ENCODE measurements around the gene GNAI2.
"Not testable (repeated sequence)": the region's sequence is repeated elsewhere in the genome, so short reads cannot be mapped to it uniquely, and the experiment has no call there.

- TF ChIP-seq POLR2AphosphoS5 (IDR thresholded peaks at IDR 0.05; ENCODE audit: low read depth, low read length); CTCF (IDR thresholded peaks at IDR 0.05); RFX5 (IDR thresholded peaks at IDR 0.05; ENCODE audit: low read length); RAD21 (IDR thresholded peaks at IDR 0.05; ENCODE audit: low read length); SIN3A (IDR thresholded peaks at IDR 0.05; ENCODE audit: borderline replicate concordance, low read depth, low read length); TAF1 (IDR thresholded peaks at IDR 0.05; ENCODE audit: borderline replicate concordance, low read depth, low read length); EP300 (IDR thresholded peaks at IDR 0.05; ENCODE audit: borderline replicate concordance in 1 of 2, low read depth in 1 of 2, low read length in 1 of 2); JUND (IDR thresholded peaks at IDR 0.05); GABPA (IDR thresholded peaks at IDR 0.05; ENCODE audit: low read depth); NFIC (IDR thresholded peaks at IDR 0.05; ENCODE audit: borderline replicate concordance); EZH2phosphoT487 (IDR thresholded peaks at IDR 0.05; ENCODE audit: borderline replicate concordance, low read depth); FOSL2 (IDR thresholded peaks at IDR 0.05; ENCODE audit: borderline replicate concordance, low read depth): not testable (repeated sequence)
- TF ChIP-seq, protein P1, sequence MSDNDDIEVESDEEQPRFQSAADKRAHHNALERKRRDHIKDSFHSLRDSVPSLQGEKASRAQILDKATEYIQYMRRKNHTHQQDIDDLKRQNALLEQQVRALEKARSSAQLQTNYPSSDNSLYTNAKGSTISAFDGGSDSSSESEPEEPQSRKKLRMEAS (IDR thresholded peaks at IDR 0.05; ENCODE audit: low read depth): not testable (repeated sequence)
Observed at GRCh38 chr3:50272538-50272910, 36.5 kb downstream of the GNAI2 start.
